ENCODE results near the gene PON1.

The PON1 gene

DNA sequence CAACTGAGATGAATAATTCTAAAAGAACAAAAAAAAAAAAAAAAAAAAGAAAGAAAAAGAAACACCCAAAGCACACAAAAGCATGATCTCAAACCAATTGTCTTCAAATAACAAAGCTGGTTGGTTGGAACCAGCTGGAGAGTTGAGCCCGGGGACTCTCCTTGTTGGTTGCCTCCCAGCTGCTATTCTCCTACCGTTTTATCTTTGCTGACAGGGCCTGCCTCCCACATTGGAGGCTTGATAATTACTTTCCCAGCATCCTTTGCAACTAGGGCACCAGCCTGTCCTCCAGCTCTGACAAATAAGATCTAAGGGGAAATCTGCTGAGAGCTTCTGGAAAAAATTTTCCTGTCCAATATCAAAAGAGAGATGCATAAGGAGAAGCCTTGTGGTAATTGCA is 6.8 kb downstream of the PON1 start:
- DNase-seq (ENCODE audit: low read depth), result no peak

DNA sequence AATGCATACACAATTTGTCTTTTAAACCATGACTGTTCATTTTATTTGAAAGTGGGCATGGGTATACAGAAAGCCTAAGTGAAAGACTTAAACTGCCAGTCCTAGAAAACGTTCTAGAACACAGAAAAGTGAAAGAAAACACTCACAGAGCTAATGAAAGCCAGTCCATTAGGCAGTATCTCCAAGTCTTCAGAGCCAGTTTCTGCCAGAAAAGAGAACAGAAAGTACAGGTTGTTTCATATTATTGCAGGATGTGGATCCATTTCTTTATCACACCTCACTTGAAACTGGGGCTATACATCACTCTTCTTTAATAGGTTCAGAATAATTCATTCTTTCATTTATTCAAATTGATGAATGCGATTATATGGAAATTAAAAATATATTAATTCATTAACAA is 7.7 kb downstream of the PON1 start:
- no peak for DNase-seq (ENCODE audit: low read depth)

DNA sequence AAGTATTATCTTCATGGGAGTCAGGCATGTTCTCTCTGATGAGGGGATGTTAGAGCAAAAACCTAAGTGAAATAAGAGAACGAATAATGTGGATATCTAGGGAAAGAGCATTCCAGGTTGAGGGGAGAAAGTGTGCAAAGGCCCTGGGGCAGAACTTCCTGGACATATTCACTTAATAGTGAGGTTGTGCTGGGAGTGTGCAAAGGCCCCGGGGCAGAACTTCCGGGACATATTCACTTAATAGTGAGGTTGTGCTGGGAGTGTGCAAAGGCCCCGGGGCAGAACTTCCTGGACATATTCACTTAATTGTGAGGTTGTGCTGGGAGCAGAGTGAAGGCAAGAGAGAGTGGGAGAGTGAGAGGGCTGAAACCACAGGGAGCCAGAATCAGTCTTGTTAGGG is 11.8 kb downstream of the PON1 start:
- DNase-seq (ENCODE audit: low read depth), result no peak

DNA sequence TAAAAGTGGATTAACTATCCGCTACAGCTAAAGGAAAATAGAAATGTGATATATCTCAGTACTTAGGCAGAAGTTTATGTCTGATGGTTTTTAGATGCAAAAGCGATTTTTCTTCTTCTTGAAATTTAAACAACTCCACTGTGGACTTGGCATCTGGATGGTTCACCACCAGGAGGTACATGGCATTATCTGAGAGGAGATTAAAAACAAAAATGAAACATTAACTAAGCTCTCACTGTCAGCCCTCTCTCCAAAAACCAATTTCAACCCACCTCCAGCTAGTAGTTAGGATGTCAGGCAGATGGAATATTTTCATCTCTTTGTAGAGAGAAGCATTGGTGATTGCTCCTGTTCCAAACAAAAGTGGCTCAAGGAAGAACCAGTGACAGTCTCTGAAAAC is 12.9 kb downstream of the PON1 start:
- DNase-seq (ENCODE audit: low read depth), result no peak

- DNase-seq (ENCODE audit: low read depth), result no peak
These were observed 14.4 kb downstream of the PON1 start for GRCh38 chr7:95309951-95310350.

DNA sequence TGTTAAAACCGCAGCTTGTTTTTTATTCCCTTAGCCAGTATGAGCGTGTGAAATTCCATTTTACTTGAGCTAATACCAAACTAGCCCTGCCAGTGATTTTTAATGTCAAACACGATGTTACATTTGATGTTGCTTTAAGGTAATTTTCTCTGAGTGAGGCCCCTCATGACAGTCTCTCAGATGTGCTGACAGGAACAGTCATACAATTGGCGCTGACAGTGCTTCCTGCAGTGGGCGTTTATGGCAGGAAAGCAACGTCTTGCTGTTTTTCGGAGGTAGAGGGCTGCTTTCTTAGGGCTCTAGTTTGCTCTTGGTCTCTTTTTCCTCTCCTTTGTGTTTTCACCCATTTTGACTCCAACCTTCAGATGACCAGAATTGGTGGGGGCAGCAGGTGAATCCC is 19.3 kb downstream of the PON1 start:
- no peak for DNase-seq (ENCODE audit: low read depth)

DNA sequence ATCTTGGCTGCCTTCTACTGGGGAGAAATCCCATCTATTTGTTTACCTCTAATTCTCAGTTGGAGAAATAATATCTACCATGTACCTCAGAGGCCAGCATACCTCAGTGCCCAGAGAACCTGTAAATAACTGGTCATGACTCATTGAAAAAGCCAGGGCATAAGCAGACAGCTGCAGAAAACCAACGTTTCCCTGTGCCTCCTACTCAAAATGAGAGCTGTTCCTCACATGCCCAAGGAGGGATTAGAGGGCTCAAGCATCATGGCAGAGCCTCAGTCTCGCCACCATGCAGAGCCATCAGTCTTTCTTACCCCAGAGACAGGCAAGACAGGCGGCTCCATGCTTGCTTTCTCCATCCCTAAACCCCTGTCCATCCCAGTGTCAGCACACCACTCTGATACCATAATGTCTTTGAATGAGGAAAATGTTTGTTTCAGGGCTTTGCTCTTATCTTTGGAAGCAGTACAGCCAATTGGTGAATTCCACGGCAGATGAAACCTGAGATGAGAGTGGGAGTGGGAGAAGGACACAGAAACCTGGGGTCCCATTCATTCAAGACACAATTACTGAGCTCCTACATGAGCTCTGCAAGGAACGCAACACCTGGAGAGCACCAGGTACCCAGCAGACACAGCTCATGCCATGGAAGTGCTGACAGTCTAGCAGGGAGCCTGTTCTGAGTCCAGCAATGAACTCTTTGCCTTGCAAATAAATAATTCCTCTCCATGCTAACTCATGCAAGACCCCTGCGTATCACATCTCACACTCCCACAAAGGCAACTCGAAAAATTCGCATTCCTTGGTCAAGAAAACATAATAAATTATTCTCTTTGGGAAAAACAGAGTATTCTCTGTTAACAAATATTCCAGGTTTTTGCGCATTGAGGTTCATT is 21.1 kb downstream of the PON1 start:
- DNase-seq (ENCODE audit: low read depth), result no peak

DNA sequence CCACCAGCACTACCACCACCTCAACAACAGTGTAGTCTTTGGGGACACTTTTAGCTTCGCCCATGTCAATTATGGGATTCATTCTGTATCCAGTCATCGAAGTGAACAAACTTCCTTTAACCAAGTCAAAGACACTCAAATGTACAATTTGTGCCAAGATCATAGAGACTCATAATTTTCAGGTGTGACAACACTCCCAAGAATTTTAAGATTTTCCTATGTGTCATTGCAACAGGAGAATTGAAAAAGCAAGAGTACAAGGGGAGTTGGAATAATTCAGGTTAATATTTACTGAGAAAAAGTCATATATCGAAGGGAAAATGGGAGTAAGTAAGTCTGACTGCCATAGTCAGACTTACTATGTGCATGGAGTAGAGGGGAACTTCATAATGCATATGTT is 26.2 kb downstream of the PON1 start:
- DNase-seq (ENCODE audit: low read depth), result no peak

GRCh38 chr7:95297041-95297440 is 27.3 kb downstream of the PON1 start:
- no peak for DNase-seq (ENCODE audit: low read depth)

GRCh38 chr7:95296456-95296855 is 27.9 kb downstream of the PON1 start:
- no peak for DNase-seq (ENCODE audit: low read depth)

GRCh38 chr7:95295397-95295796 is 28.9 kb downstream of the PON1 start:
- DNase-seq (ENCODE audit: low read depth), result no peak

DNA sequence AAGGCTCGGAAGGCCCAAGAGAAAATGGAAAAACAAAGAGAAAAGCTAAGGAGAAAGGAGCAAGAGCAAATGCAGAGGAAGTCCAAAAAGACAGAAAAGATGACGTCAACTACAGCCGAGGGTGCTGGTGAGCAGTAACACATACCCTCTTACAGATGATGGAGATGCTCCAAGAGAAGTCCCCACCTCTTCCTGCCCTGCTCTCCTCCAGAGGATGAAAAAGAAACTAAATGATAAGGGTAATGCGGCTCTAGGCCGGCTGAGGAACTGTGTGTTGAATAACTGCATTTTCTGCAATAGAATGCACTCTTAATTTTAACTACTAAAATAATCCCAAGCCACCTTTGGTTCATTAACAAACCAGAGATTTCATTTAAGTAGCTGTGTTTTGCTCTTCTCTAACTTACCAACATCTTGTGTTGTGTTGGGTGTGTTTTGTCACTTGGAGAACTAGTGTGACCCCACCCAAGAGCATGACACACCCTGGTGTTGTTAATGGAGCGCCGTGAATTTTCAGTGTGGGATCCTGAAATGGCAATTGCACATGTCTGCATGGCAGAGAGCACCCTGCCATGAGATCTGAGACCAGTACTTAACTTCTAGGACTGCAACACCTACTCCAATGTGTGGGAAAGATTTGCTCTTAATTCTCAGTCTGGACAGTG is 34.0 kb downstream of the PON1 start:
- no peak for DNase-seq (ENCODE audit: low read depth)

- DNase-seq (ENCODE audit: low read depth), result no peak
These were observed 38.2 kb downstream of the PON1 start for GRCh38 chr7:95286096-95286495.

DNA sequence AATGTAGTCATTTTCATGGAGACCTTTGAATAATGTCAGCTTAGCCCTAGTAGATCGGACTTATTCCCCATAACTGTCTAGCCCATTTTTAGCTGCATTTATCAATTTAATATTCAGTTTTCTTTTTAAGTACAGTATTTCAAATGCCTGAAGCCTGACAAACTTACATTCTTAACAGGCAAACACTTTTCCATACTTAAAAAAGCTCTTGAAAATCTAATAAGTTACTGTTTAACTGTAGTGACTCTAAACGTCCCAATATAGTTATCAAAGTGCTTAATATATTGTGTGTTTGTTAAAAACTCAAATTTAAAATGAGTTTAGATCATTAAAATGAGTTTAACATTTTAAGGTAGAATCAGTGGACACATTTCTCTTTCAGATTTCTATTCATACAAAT is 44.9 kb downstream of the PON1 start:
- no peak for DNase-seq (ENCODE audit: low read depth)

DNA sequence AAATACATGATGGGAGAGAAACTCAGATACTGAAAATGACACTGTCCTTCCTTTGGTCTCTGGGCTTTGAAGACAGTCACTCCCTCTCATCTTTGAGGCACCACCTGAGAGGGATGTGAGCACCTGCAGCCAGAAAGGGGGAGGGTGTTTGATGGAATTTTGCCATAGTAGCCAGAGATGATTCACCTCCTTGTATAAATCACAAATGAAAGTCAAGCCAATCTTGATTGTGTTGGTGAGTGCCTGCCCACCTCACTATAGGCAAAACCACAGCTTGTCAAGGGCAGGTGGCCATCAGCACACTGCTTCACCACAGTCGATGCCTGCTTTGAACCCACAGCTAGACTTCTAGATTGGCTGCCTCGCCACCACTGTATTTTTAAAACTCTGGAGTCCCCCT is 48.2 kb downstream of the PON1 start:
- no peak for DNase-seq (ENCODE audit: low read depth)

GRCh38 chr7:95269640-95270039 is 54.7 kb downstream of the PON1 start:
- DNase-seq (ENCODE audit: low read depth), result no peak

DNA sequence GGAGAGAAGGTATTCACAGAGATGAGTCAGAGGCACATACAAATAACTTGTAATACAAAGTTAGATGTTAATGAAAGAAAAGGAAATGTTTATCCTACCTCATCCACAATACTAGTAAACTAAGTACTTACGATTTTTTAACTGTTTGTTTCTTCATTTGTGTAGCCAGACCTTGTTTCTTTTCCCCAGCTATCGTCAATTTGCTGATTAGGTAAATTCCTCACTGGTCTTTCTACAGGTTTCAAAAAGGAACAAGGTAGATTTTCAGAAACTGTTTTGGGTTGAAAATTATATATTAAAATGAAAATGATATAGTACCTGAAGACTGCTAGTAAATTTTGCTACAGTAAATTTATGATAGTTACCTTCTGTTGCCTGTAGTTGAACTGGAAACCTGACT is 56.6 kb downstream of the PON1 start:
- no peak for DNase-seq (ENCODE audit: low read depth)

- DNase-seq (ENCODE audit: low read depth), result no peak
These were observed 58.7 kb downstream of the PON1 start for GRCh38 chr7:95265634-95266033.

DNA sequence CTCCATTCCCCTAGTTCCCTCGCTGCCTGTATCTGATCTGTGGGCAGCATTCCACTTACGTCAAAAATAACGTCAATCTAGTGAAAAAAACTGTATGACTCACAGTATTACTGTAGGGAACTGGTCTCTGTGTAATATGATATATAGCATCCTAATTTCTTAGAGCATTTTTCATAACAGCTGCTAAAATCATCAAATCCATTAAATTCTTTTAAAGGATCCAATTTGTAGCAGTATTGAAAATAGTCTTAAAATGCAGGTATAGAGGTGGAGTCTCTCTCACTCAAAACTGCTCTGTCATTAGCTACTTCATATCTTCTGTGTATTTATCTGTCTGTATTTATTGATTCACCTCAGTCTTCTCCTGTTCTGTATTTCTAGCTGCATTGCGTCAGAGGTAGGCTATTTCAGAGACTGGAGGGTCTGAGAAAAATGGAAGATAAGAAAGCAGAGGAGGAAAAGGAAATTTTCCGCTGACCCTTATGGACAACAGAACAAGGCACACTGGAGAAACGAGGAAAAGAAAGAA is 59.9 kb downstream of the PON1 start:
- DNase-seq (ENCODE audit: low read depth), result no peak

GRCh38 chr7:95263785-95264362 is 60.5 kb downstream of the PON1 start:
- no peak for DNase-seq (ENCODE audit: low read depth)

GRCh38 chr7:95262875-95263274 is 61.5 kb downstream of the PON1 start:
- no peak for DNase-seq (ENCODE audit: low read depth)

- DNase-seq (ENCODE audit: low read depth), result no peak
These were observed 62.4 kb downstream of the PON1 start for GRCh38 chr7:95261895-95262415.

DNA sequence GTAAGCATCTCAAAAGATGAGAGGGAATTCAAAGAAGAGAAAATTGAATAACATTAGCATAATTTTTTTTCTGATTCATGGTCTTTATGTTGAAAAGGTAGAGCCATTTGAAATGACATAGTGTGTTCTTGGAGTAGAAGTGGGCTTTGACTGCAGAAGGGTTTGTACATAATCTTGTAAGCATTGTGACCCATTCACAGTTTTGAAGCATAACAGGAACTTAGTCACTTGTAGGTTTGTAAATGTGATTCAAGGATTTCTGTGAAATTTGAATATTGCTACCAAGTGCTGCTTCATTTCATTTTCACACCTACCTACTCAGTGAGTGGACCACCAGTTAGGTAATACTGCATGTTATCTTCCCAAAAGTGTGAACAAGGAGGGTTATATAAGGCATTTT is 68.6 kb downstream of the PON1 start:
- DNase-seq (ENCODE audit: low read depth), result no peak
